ENCODE results near the gene PYGL. TPM values are rescaled to one million over a fixed set of nuclear protein-coding genes. Genes with fewer than 3 reads are reported as not detected.

The PYGL gene
- 163 and 174 TPM in 2 replicates for total RNA-seq (2014; rRNA removed)
- percentile 83 among the genes with signal in this experiment for Bru-seq, nascent RNA
- BruChase-seq, experiment 1, labeled RNA remaining after a 6-hour chase: percentile 82 among the genes with signal in this experiment
- BruChase-seq, experiment 2, labeled RNA remaining after a 2-hour chase: percentile 84 among the genes with signal in this experiment
- long read RNA-seq, transcript PYGL-203 (5 exons, 1,459 nt): minor isoform, 17 of 386 reads
- long read RNA-seq, transcript PYGL-201 (20 exons, 3,048 nt): major isoform, 273 of 386 reads
- long read RNA-seq, transcript PYGL-206 (19 exons, 2,696 nt): minor isoform, 8 of 386 reads
- long read RNA-seq, partial matches to known transcripts: 48 of 386 reads
- long read RNA-seq, other reads (novel, unspliced or antisense): 40 of 386 reads

GRCh38 chr14:50943943-50944646, at the start of gene PYGL:
TSS of gene PYGL (minus strand) at chr14:50944483. CDS start at chr14:50944403, 80 bp downstream.
- ChIA-PET POLR2A (ENCODE audit: unreplicated experiment) (interaction anchor here (0.5 to 0.6 kb wide), 6 partner anchors 28 to 398 kb away, joined by 3 to 4 read pairs (median 3); no protein-coding TSS in a partner anchor), CTCF (interaction anchor here (0.9 to 2.0 kb wide), 2 partner anchors 11 to 84 kb away, joined by 6 to 12 read pairs; no protein-coding TSS in a partner anchor)
- TF ChIP-seq CTCF (conservative IDR thresholded peaks at IDR 0.05; ENCODE audit: low read depth, low read length) (no peak), EZH2 (IDR thresholded peaks at IDR 0.05; ENCODE audit: low read length, unreplicated experiment) (no peak), EZH2phosphoT487 (IDR thresholded peaks at IDR 0.05; ENCODE audit: borderline replicate concordance, low read length) (no peak)
- DNase-seq: peak; percentile 88
- BruUV-seq (replicated peaks): TSS peak; percentile 53
- no peaks in the 10 kb centered on the region for H3K27me3 ChIP-seq (ENCODE audit: low read length)
- peak within 1 kb of the TSS; percentile 57 for H3K27ac ChIP-seq (ENCODE audit: low read length)
- H3K4me2 ChIP-seq (ENCODE audit: low read length): peak within 1 kb of the TSS; percentile 90
- peaks cover 12% of the 10 kb centered on the region for H3K36me3 ChIP-seq (ENCODE audit: low read depth, low read length)
- no peaks in the 10 kb centered on the region for H3K9me2 ChIP-seq (replicated peaks; ENCODE audit: low read length)
- peak; percentile 76 for ATAC-seq
- H3F3A ChIP-seq (ENCODE audit: low read length, unreplicated experiment): no peaks in the 10 kb centered on the region
- peaks cover 42% of the 10 kb centered on the region for H3K79me2 ChIP-seq (ENCODE audit: low read length)
- H2AFZ ChIP-seq (ENCODE audit: low read length): peak within 1 kb of the TSS; percentile 94
- H3K9me3 ChIP-seq (ENCODE audit: low read length): no peaks in the 10 kb centered on the region
- H3K4me1 ChIP-seq (ENCODE audit: insufficient read depth, low read length): peaks cover 19% of the 10 kb centered on the region
- peak within 1 kb of the TSS; percentile 97 for H3K4me3 ChIP-seq (ENCODE audit: low read length)
- peak within 1 kb of the TSS; percentile 85 for H3K9ac ChIP-seq (ENCODE audit: low read length)
- H4K20me1 ChIP-seq (ENCODE audit: low read length): no peaks in the 10 kb centered on the region
- intact Hi-C loops (cut with micrococcal nuclease): loop anchor here (2.0 to 10.0 kb wide), 3 partner anchors 151 to 711 kb away; partner anchors contain the start of genes FRMD6 and TRIM9

GRCh38 chr14:50985859-50986331, 41.6 kb upstream of the PYGL start:
- H4K20me1 ChIP-seq (ENCODE audit: low read length): no peaks in the 10 kb centered on the region
- 0 out of 2 replicates have a peak, but pooled peaks cover 3% of the 10 kb centered on the region for H3K27me3 ChIP-seq (ENCODE audit: low read length)
- H3K4me3 ChIP-seq (ENCODE audit: low read length): no peak overlapping the region
- H3K9me3 ChIP-seq (ENCODE audit: low read length): no peaks in the 10 kb centered on the region
- no peaks in the 10 kb centered on the region for H3K4me1 ChIP-seq (ENCODE audit: insufficient read depth, low read length)
- POLR2A ChIA-PET (ENCODE audit: unreplicated experiment): no interaction called here
- intact Hi-C loops (cut with micrococcal nuclease): no loop called here
- DNase-seq (no peak), ATAC-seq (no peak)
- no peak overlapping the region for H3K9ac ChIP-seq (ENCODE audit: low read length)
- H2AFZ ChIP-seq (ENCODE audit: low read length): no peak overlapping the region
- TF ChIP-seq EZH2 (IDR thresholded peaks at IDR 0.05; ENCODE audit: low read length, unreplicated experiment) (no peak), EZH2phosphoT487 (IDR thresholded peaks at IDR 0.05; ENCODE audit: borderline replicate concordance, low read length) (no peak), CTCF (conservative IDR thresholded peaks at IDR 0.05; ENCODE audit: low read depth, low read length) (no peak)
- H3K79me2 ChIP-seq (ENCODE audit: low read length): no peaks in the 10 kb centered on the region
- no peak overlapping the region for H3K27ac ChIP-seq (ENCODE audit: low read length)
- H3K4me2 ChIP-seq (ENCODE audit: low read length): no peak overlapping the region
- no peaks in the 10 kb centered on the region for H3K9me2 ChIP-seq (replicated peaks; ENCODE audit: low read length)
- H3F3A ChIP-seq (ENCODE audit: low read length, unreplicated experiment): no peaks in the 10 kb centered on the region
- CTCF ChIA-PET: no interaction called here
- BruUV-seq (replicated peaks): no TSS peak
- H3K36me3 ChIP-seq (ENCODE audit: low read depth, low read length): no peaks in the 10 kb centered on the region
